Measurements from ENCODE around the gene APC2.
"Not testable (repeated sequence)": the region's sequence is repeated elsewhere in the genome, so short reads cannot be mapped to it uniquely, and the experiment has no call there.

Gene APC2

GRCh38 chr19:1474011-1474764 is 24.3 kb downstream of the APC2 start:
- no peak for DNase-seq (ENCODE audit: low read depth in 3 of 3, low spot score in 1 of 3)

GRCh38 chr19:1474765-1475351 is 24.9 kb downstream of the APC2 start:
- DNase-seq (ENCODE audit: low read depth in 3 of 3, low spot score in 1 of 3), result no peak

GRCh38 chr19:1475751-1476437 is 26.0 kb downstream of the APC2 start:
- DNase-seq (ENCODE audit: low read depth in 3 of 3, low spot score in 1 of 3), result no peak

GRCh38 chr19:1477056-1477455 is 27.1 kb downstream of the APC2 start:
- DNase-seq (ENCODE audit: low read depth in 3 of 3, low spot score in 1 of 3), result not testable (repeated sequence)

GRCh38 chr19:1478934-1479707 is 29.2 kb downstream of the APC2 start, which contains the start of gene C19orf25:
Gene C19orf25, minus strand, starts transcription at chr19:1479215. Its CDS starts 312 bp downstream, at chr19:1478903.
- peak; percentile 61 to 86 (median 80) for DNase-seq (ENCODE audit: low read depth in 3 of 3, low spot score in 1 of 3)

- no peak for DNase-seq (ENCODE audit: low read depth in 3 of 3, low spot score in 1 of 3)
Observed at GRCh38 chr19:1481224-1481892, 31.4 kb downstream of the APC2 start.

GRCh38 chr19:1481893-1482360 is 32.0 kb downstream of the APC2 start:
- no peak for DNase-seq (ENCODE audit: low read depth in 3 of 3, low spot score in 1 of 3)

- no peak for DNase-seq (ENCODE audit: low read depth in 3 of 3, low spot score in 1 of 3)
Observed at GRCh38 chr19:1482361-1483130, 32.6 kb downstream of the APC2 start.

- DNase-seq (ENCODE audit: low read depth in 3 of 3, low spot score in 1 of 3), result no peak
Observed at GRCh38 chr19:1483131-1483978, 33.4 kb downstream of the APC2 start.

- DNase-seq (ENCODE audit: low read depth in 3 of 3, low spot score in 1 of 3), result no peak
Observed at GRCh38 chr19:1483979-1484428, 34.1 kb downstream of the APC2 start.

- no peak for DNase-seq (ENCODE audit: low read depth in 3 of 3, low spot score in 1 of 3)
Observed at GRCh38 chr19:1486720-1487575, 37.0 kb downstream of the APC2 start.

- no peak for DNase-seq (ENCODE audit: low read depth in 3 of 3, low spot score in 1 of 3)
Observed at GRCh38 chr19:1487576-1488281, 37.8 kb downstream of the APC2 start.

- no peak for DNase-seq (ENCODE audit: low read depth in 3 of 3, low spot score in 1 of 3)
Observed at GRCh38 chr19:1488282-1488601, 38.3 kb downstream of the APC2 start.

GRCh38 chr19:1489463-1490310 is 39.8 kb downstream of the APC2 start:
- no peak for DNase-seq (ENCODE audit: low read depth in 3 of 3, low spot score in 1 of 3)

- peak; percentile 96 to 98 (median 97) for DNase-seq (ENCODE audit: low read depth in 3 of 3, low spot score in 1 of 3)
Observed at GRCh38 chr19:1490311-1491113, 40.6 kb downstream of the APC2 start, which contains the start of gene PCSK4. Gene PCSK4, minus strand, starts transcription at chr19:1490350. Its CDS starts 4 bp downstream, at chr19:1490346.

Data from stimulated activated CD4-positive, alpha-beta T cell treated with anti-CD3 and anti-CD28 coated beads, TNF-alpha, amount 100 ng/mL, for 1 hour (primary cell).